BLaER1 (cell line): ENCODE measurements around the gene MMAA.
"Not testable (repeated sequence)": the region's sequence is repeated elsewhere in the genome, so short reads cannot be mapped to it uniquely, and the experiment has no call there.

Experiments
- H3K27ac ChIP-seq: shearing (Covaris generic); formaldehyde crosslinking; 2 replicates; pipeline ENCODE4 v1.8.1; 2022
- H3K27me3 ChIP-seq: shearing (Covaris generic); formaldehyde crosslinking; 2 replicates; pipeline ENCODE4 v1.8.1; 2022
- H3K36me3 ChIP-seq: shearing (Covaris generic); formaldehyde crosslinking; 2 replicates; pipeline ENCODE4 v1.8.1; 2022
- H3K4me1 ChIP-seq: shearing (Covaris generic); formaldehyde crosslinking; 2 replicates; pipeline ENCODE4 v1.8.1; 2022
- H3K4me2 ChIP-seq: shearing (Covaris generic); formaldehyde crosslinking; 2 replicates; pipeline ENCODE4 v1.8.1; 2022
- H3K4me3 ChIP-seq: shearing (Covaris generic); formaldehyde crosslinking; 2 replicates; pipeline ENCODE4 v1.8.1; 2022
- H3K9ac ChIP-seq: shearing (Covaris generic); formaldehyde crosslinking; 2 replicates; pipeline ENCODE4 v1.8.1; 2022
- H3K9me3 ChIP-seq: shearing (Covaris generic); formaldehyde crosslinking; 2 replicates; pipeline ENCODE4 v1.8.1; 2022
- H4K20me1 ChIP-seq: shearing (Covaris generic); formaldehyde crosslinking; 2 replicates; pipeline ENCODE4 v1.8.1; 2022
- Cebpa-rat ChIP-seq: shearing (Covaris generic); IDR thresholded peaks from 2 replicates; pipeline ENCODE4 v1.8.1; 2022

The MMAA gene

GRCh38 chr4:145609481-145610427, 9.4 kb upstream of the MMAA start:
- Histone ChIP-seq H3K4me3 (no peak overlapping the region), H3K9me3 (peaks cover 14% of the 10 kb centered on the region), H3K27ac (no peak overlapping the region), H3K4me2 (peak overlapping the region; percentile 20; the same call in 1 of the 2 replicates), H3K36me3 (no peaks in the 10 kb centered on the region), H4K20me1 (no peaks in the 10 kb centered on the region), H3K9ac (no peak overlapping the region), H3K4me1 (peaks cover 8% of the 10 kb centered on the region), H3K27me3 (no peaks in the 10 kb centered on the region)
- no peak for TF ChIP-seq Cebpa-rat

GRCh38 chr4:145613566-145614232, 5.5 kb upstream of the MMAA start:
- H3K4me3 ChIP-seq, result no peak overlapping the region
- TF ChIP-seq Cebpa-rat, result no peak
- H3K4me1 ChIP-seq, result peaks cover 28% of the 10 kb centered on the region
- H3K36me3 ChIP-seq, result no peaks in the 10 kb centered on the region
- H4K20me1 ChIP-seq, result no peaks in the 10 kb centered on the region
- no peak overlapping the region for H3K4me2 ChIP-seq
- no peak overlapping the region for H3K27ac ChIP-seq
- H3K27me3 ChIP-seq, result no peaks in the 10 kb centered on the region
- H3K9ac ChIP-seq, result no peak overlapping the region
- no peaks in the 10 kb centered on the region for H3K9me3 ChIP-seq

- Histone ChIP-seq H3K9me3 (no peaks in the 10 kb centered on the region), H3K9ac (no peak overlapping the region), H4K20me1 (no peaks in the 10 kb centered on the region), H3K4me2 (no peak overlapping the region), H3K27me3 (no peaks in the 10 kb centered on the region), H3K4me1 (peaks cover 25% of the 10 kb centered on the region), H3K4me3 (no peak overlapping the region), H3K27ac (no peak overlapping the region), H3K36me3 (no peaks in the 10 kb centered on the region)
- TF ChIP-seq Cebpa-rat, result no peak
Measured at GRCh38 chr4:145614233-145614610, 5.0 kb upstream of the MMAA start.

GRCh38 chr4:145618210-145618931, 814 bp upstream of the MMAA start:
- Histone ChIP-seq H3K4me2 (peak overlapping the region; percentile 93), H3K27ac (peak overlapping the region; percentile 98), H4K20me1 (no peaks in the 10 kb centered on the region), H3K36me3 (no peaks in the 10 kb centered on the region), H3K4me3 (peak overlapping the region; percentile 83), H3K9ac (peak overlapping the region; percentile 96), H3K4me1 (peaks cover 30% of the 10 kb centered on the region), H3K9me3 (peaks cover 10% of the 10 kb centered on the region), H3K27me3 (no peaks in the 10 kb centered on the region)
- no peak for TF ChIP-seq Cebpa-rat

- Histone ChIP-seq H3K4me2 (peak overlapping the region; percentile 71), H3K36me3 (0 out of 2 replicates have a peak, but pooled peaks cover 1% of the 10 kb centered on the region), H3K27me3 (no peaks in the 10 kb centered on the region), H3K4me3 (peak overlapping the region; percentile 83), H3K9ac (peak overlapping the region; percentile 96), H3K27ac (peak overlapping the region; percentile 98), H3K4me1 (peaks cover 30% of the 10 kb centered on the region), H4K20me1 (no peaks in the 10 kb centered on the region), H3K9me3 (peaks cover 10% of the 10 kb centered on the region)
- no peak for TF ChIP-seq Cebpa-rat
Measured at GRCh38 chr4:145619639-145619996, 433 bp downstream of the MMAA start.

GRCh38 chr4:145622067-145622466, 2.9 kb downstream of the MMAA start:
- not testable (repeated sequence) for H3K4me2 ChIP-seq, H3K4me3 ChIP-seq, H3K9ac ChIP-seq, H3K27ac ChIP-seq, H3K36me3 ChIP-seq, H3K27me3 ChIP-seq, H4K20me1 ChIP-seq
- Histone ChIP-seq H3K9me3 (peaks cover 10% of the 10 kb centered on the region), H3K4me1 (peaks cover 24% of the 10 kb centered on the region)

DNA sequence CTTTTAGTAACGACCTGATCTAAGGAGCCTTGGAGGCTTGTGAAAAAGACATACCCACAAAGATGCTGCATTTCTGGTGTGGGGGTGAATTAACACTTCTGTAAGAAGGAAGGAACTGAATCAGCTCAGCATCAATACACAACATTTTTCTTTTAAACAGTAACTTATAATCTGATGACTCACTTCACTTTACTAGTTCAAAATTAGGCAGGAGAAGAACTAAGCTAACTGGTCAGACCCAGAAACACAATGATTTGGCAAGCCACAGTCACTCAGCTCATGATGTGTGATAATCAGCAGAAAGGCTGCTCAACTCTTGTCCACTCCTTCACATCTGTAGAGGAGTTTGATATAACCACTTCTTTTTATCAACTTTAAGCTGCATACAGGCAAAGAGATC, 4.6 kb downstream of the MMAA start:
- Histone ChIP-seq H3K4me2 (no peak overlapping the region), H3K4me3 (no peak overlapping the region), H3K9me3 (peaks cover 10% of the 10 kb centered on the region), H3K36me3 (peaks cover 10% of the 10 kb centered on the region; the same call in 1 of the 2 replicates), H4K20me1 (no peaks in the 10 kb centered on the region), H3K9ac (no peak overlapping the region), H3K27me3 (no peaks in the 10 kb centered on the region), H3K27ac (no peak overlapping the region), H3K4me1 (peaks cover 11% of the 10 kb centered on the region)
- no peak for TF ChIP-seq Cebpa-rat

DNA sequence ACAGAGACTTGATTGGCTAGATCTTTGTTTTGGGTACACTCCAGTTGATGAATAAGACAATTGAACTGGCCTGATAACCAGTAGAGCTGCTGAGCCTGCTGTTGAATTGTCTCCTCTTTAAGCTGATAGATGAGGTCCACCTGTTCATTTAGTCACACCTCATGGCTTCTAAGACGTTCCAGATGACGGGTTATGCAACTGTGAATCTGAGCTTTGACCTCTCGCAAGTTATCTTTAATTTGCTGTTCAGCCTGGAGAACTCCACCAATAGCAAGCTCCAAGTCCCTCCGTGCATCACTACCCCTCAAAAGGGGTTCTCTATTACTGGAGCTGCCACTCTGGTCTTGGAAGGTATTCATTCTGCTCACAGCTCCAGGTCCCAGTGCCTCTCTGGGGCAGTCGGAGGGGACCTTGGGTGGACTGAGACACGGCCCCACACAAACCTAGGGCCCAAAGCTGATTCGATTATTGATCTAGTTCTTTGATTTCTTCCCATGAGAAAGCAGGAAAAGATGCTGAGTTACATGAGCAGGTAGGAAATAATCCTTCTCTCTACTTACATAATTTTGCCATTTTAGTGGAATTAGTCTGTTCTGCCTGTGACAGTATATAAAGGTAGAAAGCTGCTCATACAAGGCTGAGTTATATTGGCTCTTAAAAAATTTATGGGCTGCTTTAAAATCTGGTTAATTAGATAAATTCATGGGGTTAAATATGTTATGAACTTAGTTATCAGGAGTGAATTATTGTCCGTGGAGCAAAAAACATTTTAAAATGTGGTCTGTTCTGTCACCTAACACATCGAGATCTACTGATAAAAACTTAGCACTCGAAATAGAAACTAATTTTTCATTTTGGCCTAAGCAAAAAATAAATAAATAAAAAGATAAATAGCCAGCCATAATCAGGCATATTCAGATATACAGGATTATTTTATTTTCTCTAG, 6.8 kb downstream of the MMAA start:
- H3K9me3 ChIP-seq, result peaks cover 15% of the 10 kb centered on the region
- H3K27me3 ChIP-seq, result no peaks in the 10 kb centered on the region
- H3K27ac ChIP-seq, result no peak overlapping the region
- H3K36me3 ChIP-seq, result peaks cover 15% of the 10 kb centered on the region; the same call in 1 of the 2 replicates
- no peak overlapping the region for H3K9ac ChIP-seq
- H3K4me3 ChIP-seq, result no peak overlapping the region
- H4K20me1 ChIP-seq, result no peaks in the 10 kb centered on the region
- TF ChIP-seq Cebpa-rat, result no peak
- no peak overlapping the region for H3K4me2 ChIP-seq
- peaks cover 1% of the 10 kb centered on the region for H3K4me1 ChIP-seq

DNA sequence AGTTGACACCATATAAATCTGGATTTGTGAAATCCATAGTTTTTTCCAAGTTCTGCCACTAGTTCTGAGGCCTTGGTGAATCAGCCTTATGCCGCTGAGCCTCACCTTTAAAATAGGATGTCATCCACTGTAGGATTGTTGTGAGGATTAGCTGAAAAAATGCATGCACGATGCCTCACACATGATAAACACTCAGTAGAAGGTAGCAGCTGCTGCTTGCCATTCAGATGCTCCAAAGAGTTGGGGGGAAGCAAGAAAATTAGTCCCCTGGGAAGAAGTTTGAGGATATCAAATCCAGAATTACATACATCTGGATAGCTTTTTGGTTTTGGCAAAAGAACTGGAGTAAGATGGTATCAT, 7.4 kb downstream of the MMAA start:
- peaks cover 12% of the 10 kb centered on the region for H3K9me3 ChIP-seq
- H3K27me3 ChIP-seq, result no peaks in the 10 kb centered on the region
- H3K4me3 ChIP-seq, result no peak overlapping the region
- no peak for TF ChIP-seq Cebpa-rat
- H3K4me2 ChIP-seq, result no peak overlapping the region
- H3K9ac ChIP-seq, result no peak overlapping the region
- no peaks in the 10 kb centered on the region for H4K20me1 ChIP-seq
- H3K4me1 ChIP-seq, result no peaks in the 10 kb centered on the region
- peaks cover 15% of the 10 kb centered on the region; the same call in 1 of the 2 replicates for H3K36me3 ChIP-seq
- no peak overlapping the region for H3K27ac ChIP-seq
